Stimulated activated CD4-positive, alpha-beta T cell treated with anti-CD3 and anti-CD28 coated beads, TNF-alpha, amount 100 ng/mL, for 1 hour (primary cell): ENCODE data around the gene TLN1.

Experiments
- DNase-seq, 3 donors: peaks; one replicate each; pipeline ENCODE4 v3.0.0-alpha.2; 2020; ENCODE audit warnings: low read depth in 3 of 3, low spot score in 1 of 3

Gene TLN1

GRCh38 chr9:35711501-35712428, 20.2 kb downstream of the TLN1 start:
- no peak for DNase-seq

- DNase-seq, result no peak
These were observed 21.0 kb downstream of the TLN1 start for GRCh38 chr9:35710818-35711500.

GRCh38 chr9:35708146-35708545, 23.8 kb downstream of the TLN1 start:
- DNase-seq, result no peak

GRCh38 chr9:35706951-35707350, 25.0 kb downstream of the TLN1 start:
- no peak for DNase-seq

- no peak for DNase-seq
These were observed 26.1 kb downstream of the TLN1 start for GRCh38 chr9:35705836-35706430.

- no peak for DNase-seq
These were observed 26.6 kb downstream of the TLN1 start for GRCh38 chr9:35705372-35705771.

- no peak for DNase-seq
These were observed 27.9 kb downstream of the TLN1 start for GRCh38 chr9:35703906-35704672.

- DNase-seq, result no peak
These were observed 29.3 kb downstream of the TLN1 start for GRCh38 chr9:35702696-35703095.

- no peak for DNase-seq
These were observed 31.1 kb downstream of the TLN1 start for GRCh38 chr9:35700942-35701341.

GRCh38 chr9:35700031-35700430, 32.0 kb downstream of the TLN1 start:
- no peak for DNase-seq

- no peak for DNase-seq
These were observed 33.8 kb downstream of the TLN1 start for GRCh38 chr9:35698231-35698630.

GRCh38 chr9:35697486-35697885, 34.5 kb downstream of the TLN1 start:
- no peak for DNase-seq

GRCh38 chr9:35696520-35697215, 35.3 kb downstream of the TLN1 start:
- peak in 2 of 3 donors; percentile 24 to 39 for DNase-seq

GRCh38 chr9:35695943-35696401, 36.0 kb downstream of the TLN1 start:
- no peak for DNase-seq

GRCh38 chr9:35691757-35692301, 40.2 kb downstream of the TLN1 start:
- DNase-seq, result no peak

GRCh38 chr9:35691334-35691650, 40.7 kb downstream of the TLN1 start:
- no peak for DNase-seq

- peak in 1 of 3 donors; percentile 17 for DNase-seq
These were observed 41.2 kb downstream of the TLN1 start for GRCh38 chr9:35690614-35691333.

- no peak for DNase-seq
These were observed 41.7 kb downstream of the TLN1 start for GRCh38 chr9:35690294-35690613.

- DNase-seq, result no peak
These were observed 42.3 kb downstream of the TLN1 start, which contains the start of gene TPM2 for GRCh38 chr9:35689542-35690293. TPM2 (minus strand) TSS chr9:35689925; CDS start chr9:35689817, 108 bp downstream.
